Neuronal stem cell (in vitro differentiated cells): ENCODE results near the gene H6PD. TPM values are rescaled to one million over a fixed set of nuclear protein-coding genes. Genes with fewer than 3 reads are reported as not detected.

ENCODE experiments used
- DNase-seq: peaks from one replicate; pipeline ENCODE4 v3.0.0-alpha.2; 2013; ENCODE audit warnings: low spot score
- H2AFZ ChIP-seq: one replicate; pipeline ENCODE4 v1.6.1; 2013; ENCODE audit warnings: mild to moderate bottlenecking, low read length, inconsistent platforms
- H2AK5ac ChIP-seq: 2 replicates; pipeline ENCODE4 v1.6.1; 2013; ENCODE audit warnings: low read depth, mild to moderate bottlenecking, inconsistent platforms, low read length, moderate library complexity, mixed read lengths
- H2BK120ac ChIP-seq: 2 replicates; pipeline ENCODE4 v1.6.1; 2013; ENCODE audit warnings: low read depth, mild to moderate bottlenecking, inconsistent platforms, low read length, moderate library complexity, mixed read lengths
- H2BK12ac ChIP-seq: one replicate; pipeline ENCODE4 v1.6.1; 2013; ENCODE audit warnings: low read length, inconsistent platforms
- H2BK15ac ChIP-seq: 2 replicates; pipeline ENCODE4 v1.6.1; 2013; ENCODE audit warnings: mild to moderate bottlenecking, low read length, inconsistent platforms, mixed read lengths
- H2BK5ac ChIP-seq: one replicate; pipeline ENCODE4 v1.6.1; 2013; ENCODE audit warnings: inconsistent platforms, mild to moderate bottlenecking, low read length, moderate library complexity
- H3K14ac ChIP-seq: one replicate; pipeline ENCODE4 v1.6.1; 2013; ENCODE audit warnings: low read length, inconsistent platforms
- H3K18ac ChIP-seq: 2 replicates; pipeline ENCODE4 v1.6.1; 2013; ENCODE audit warnings: low read length, inconsistent platforms
- H3K23ac ChIP-seq: 2 replicates; pipeline ENCODE4 v1.6.1; 2013; ENCODE audit warnings: low read depth, mild to moderate bottlenecking, mixed read lengths, low read length, inconsistent platforms; ENCODE audit not compliant: poor library complexity
- H3K27ac ChIP-seq: replicated peaks from 3 replicates; pipeline ENCODE4 v1.5.1; 2013; ENCODE audit warnings: low read length, inconsistent platforms
- H3K27me3 ChIP-seq, 3 experiments: 2 replicates each; pipeline ENCODE4 v1.6.1; 2013; ENCODE audit warnings: low read length in 3 of 3, mild to moderate bottlenecking in 2 of 3, inconsistent platforms in 1 of 3, low read depth in 1 of 3, mixed read lengths in 1 of 3, moderate library complexity in 1 of 3; ENCODE audit not compliant: control insufficient read depth in 3 of 3, insufficient read depth in 3 of 3
- H3K36me3 ChIP-seq, 2 donors: replicated peaks in 1 of 2; 2 replicates each; pipeline ENCODE4 v1.6.1; 2013; ENCODE audit warnings: low read length in 2 of 2; ENCODE audit not compliant: control insufficient read depth in 2 of 2, insufficient read depth in 2 of 2
- H3K4ac ChIP-seq: 2 replicates; pipeline ENCODE4 v1.6.1; 2013; ENCODE audit warnings: inconsistent platforms, mild to moderate bottlenecking, low read length, moderate library complexity
- H3K4me1 ChIP-seq, 2 donors: 1 replicate in 1 of 2; 2 replicates in 1 of 2; pipeline ENCODE4 v1.6.1; 2013; ENCODE audit warnings: low read length in 2 of 2, low read depth in 1 of 2; ENCODE audit not compliant: control insufficient read depth in 2 of 2, insufficient read depth in 1 of 2
- H3K4me2 ChIP-seq: one replicate; pipeline ENCODE4 v1.6.1; 2013; ENCODE audit warnings: mild to moderate bottlenecking, low read length, inconsistent platforms; ENCODE audit not compliant: insufficient read depth, poor library complexity, severe bottlenecking
- H3K4me3 ChIP-seq, 2 donors: 2 replicates each; pipeline ENCODE4 v1.5.1; 2013; ENCODE audit warnings: low read length in 2 of 2, mild to moderate bottlenecking in 2 of 2, inconsistent platforms in 1 of 2, moderate library complexity in 1 of 2
- H3K79me1 ChIP-seq: one replicate; pipeline ENCODE4 v1.6.1; 2013; ENCODE audit warnings: low read depth, mild to moderate bottlenecking, inconsistent platforms, low read length, moderate library complexity
- H3K9ac ChIP-seq: one replicate; pipeline ENCODE4 v1.6.1; 2013; ENCODE audit warnings: mild to moderate bottlenecking, low read depth, low read length, inconsistent platforms; ENCODE audit not compliant: poor library complexity
- H3K9me3 ChIP-seq, 2 donors: replicated peaks in 1 of 2; 2 replicates each; pipeline versions ENCODE3 to v1.6.1; 2013; ENCODE audit warnings: low read length in 2 of 2, mild to moderate bottlenecking in 2 of 2, inconsistent platforms in 1 of 2, low read depth in 1 of 2, mixed read lengths in 1 of 2, moderate library complexity in 1 of 2; ENCODE audit not compliant: control insufficient read depth in 2 of 2, insufficient read depth in 1 of 2
- H4K8ac ChIP-seq: one replicate; pipeline ENCODE4 v1.6.1; 2013; ENCODE audit warnings: low read depth, mild to moderate bottlenecking, inconsistent platforms, low read length, moderate library complexity
- H4K91ac ChIP-seq: one replicate; pipeline ENCODE4 v1.6.1; 2013; ENCODE audit warnings: low read length, low read depth, mild to moderate bottlenecking, inconsistent platforms; ENCODE audit not compliant: poor library complexity
- WGBS, 2 donors: extraction: QIAGEN DNeasy Blood & Tissue Kit; methylation state at CpG; one replicate each; pipeline ENCODE4 v1.1.7; 2013; ENCODE audit warnings: missing lambda C conversion rate in 2 of 2, mixed read lengths in 1 of 2; ENCODE audit not compliant: insufficient read length in 2 of 2, insufficient replicate concordance in 1 of 2; ENCODE audit errors: extremely low coverage in 2 of 2; 5-methylcytosine and 5-hydroxymethylcytosine counted together
- polyA plus RNA-seq, 2 experiments: library from polyadenylated mRNA; stranded (reverse); fragments of 200-250 nt; gene quantifications; one replicate each; pipeline ENCODE4 v1.2.3, GENCODE V29; 2013

H6PD gene
- 14.1 TPM for polyA plus RNA-seq (2013, experiment 1 of 2)
- 15.0 TPM for polyA plus RNA-seq (2013, experiment 2 of 2)

GRCh38 chr1:9234223-9235095, at the start of gene H6PD:
Gene H6PD (plus strand): TSS chr1:9234774. CDS start chr1:9244935, 10,161 bp downstream.
- peaks cover 0 to 4% of the 10 kb centered on the region in 2 donors for H3K9me3 ChIP-seq
- H3K27ac ChIP-seq: peak within 1 kb of the TSS; percentile 70
- no peak within 1 kb of the TSS for H4K8ac ChIP-seq
- peak within 1 kb of the TSS; percentile 81 for H2AK5ac ChIP-seq
- no peak within 1 kb of the TSS for H4K91ac ChIP-seq
- H3K79me1 ChIP-seq: no peaks in the 10 kb centered on the region
- H2BK12ac ChIP-seq: no peak within 1 kb of the TSS
- H3K18ac ChIP-seq: peak within 1 kb of the TSS; percentile 99
- peak within 1 kb of the TSS; percentile 86 to 98 for H3K4me3 ChIP-seq
- H2BK15ac ChIP-seq: peak within 1 kb of the TSS; percentile 15
- peaks cover 0 to 5% of the 10 kb centered on the region in 2 donors for H3K36me3 ChIP-seq
- H2BK120ac ChIP-seq: no peak within 1 kb of the TSS
- H3K23ac ChIP-seq: peak within 1 kb of the TSS; percentile 76
- H3K27me3 ChIP-seq: peaks cover 0 to 17% (median 2%) of the 10 kb centered on the region in 3 experiments
- peak within 1 kb of the TSS; percentile 95 for H2AFZ ChIP-seq
- H3K14ac ChIP-seq: no peak within 1 kb of the TSS
- H3K4me2 ChIP-seq: peak within 1 kb of the TSS; percentile 77
- peak within 1 kb of the TSS; percentile 90 for H3K9ac ChIP-seq
- H3K4me1 ChIP-seq: peaks cover 0 to 7% of the 10 kb centered on the region in 2 donors
- no CpG with 5 or more reads among the region's 106 CpGs for WGBS, 2 donors
- H3K4ac ChIP-seq: no peak within 1 kb of the TSS
- peak; percentile 82 for DNase-seq
- H2BK5ac ChIP-seq: peak within 1 kb of the TSS; percentile 70

- H3K4me3 ChIP-seq: no peak overlapping the region
- no peak overlapping the region for H2AK5ac ChIP-seq
- H3K79me1 ChIP-seq: peaks cover 4% of the 10 kb centered on the region
- no peak overlapping the region for H2BK120ac ChIP-seq
- H3K4ac ChIP-seq: no peak overlapping the region
- H3K27me3 ChIP-seq: peaks cover 0 to 41% (median 21%) of the 10 kb centered on the region in 3 experiments
- H4K8ac ChIP-seq: no peak overlapping the region
- H3K14ac ChIP-seq: no peak overlapping the region
- H3K23ac ChIP-seq: no peak overlapping the region
- H3K27ac ChIP-seq: no peak overlapping the region
- H3K9me3 ChIP-seq: peaks cover 3% of the 10 kb centered on the region in 2 donors
- H3K4me2 ChIP-seq: no peak overlapping the region
- H2BK5ac ChIP-seq: no peak overlapping the region
- no peak overlapping the region for H2AFZ ChIP-seq
- peak overlapping the region; percentile 26 for H3K18ac ChIP-seq
- WGBS, 2 donors: no CpG with 5 or more reads among the region's 5 CpGs
- H2BK15ac ChIP-seq: no peak overlapping the region
- H3K9ac ChIP-seq: no peak overlapping the region
- H2BK12ac ChIP-seq: no peak overlapping the region
- DNase-seq: no peak
- H3K4me1 ChIP-seq: peaks cover 6 to 12% of the 10 kb centered on the region in 2 donors
- H3K36me3 ChIP-seq: peaks cover 0 to 1% of the 10 kb centered on the region in 2 donors
- H4K91ac ChIP-seq: no peak overlapping the region
These were observed 48.3 kb upstream of the H6PD start for GRCh38 chr1:9186082-9186859.

- Histone ChIP-seq H2BK5ac (no peak overlapping the region), H3K14ac (no peak overlapping the region), H3K9me3 (peaks cover 0 to 3% of the 10 kb centered on the region in 2 donors), H3K4me3 (no peak overlapping the region), H3K18ac (no peak overlapping the region), H2BK15ac (no peak overlapping the region), H3K27ac (no peak overlapping the region), H3K79me1 (peaks cover 4% of the 10 kb centered on the region), H3K9ac (no peak overlapping the region), H2AK5ac (no peak overlapping the region), H2AFZ (no peak overlapping the region), H3K4me1 (peaks cover 6 to 12% of the 10 kb centered on the region in 2 donors), H3K4ac (no peak overlapping the region), H4K8ac (no peak overlapping the region), H3K4me2 (no peak overlapping the region), H3K27me3 (peaks cover 0 to 33% (median 18%) of the 10 kb centered on the region in 3 experiments), H3K36me3 (peaks cover 0 to 1% of the 10 kb centered on the region in 2 donors), H2BK12ac (no peak overlapping the region), H4K91ac (no peak overlapping the region), H3K23ac (no peak overlapping the region), H2BK120ac (no peak overlapping the region)
- WGBS, 2 donors: no CpG with 5 or more reads among the region's 2 CpGs
- DNase-seq: no peak
These were observed 47.6 kb upstream of the H6PD start for GRCh38 chr1:9187004-9187403.
